Endometrial microvascular endothelial cells (primary cell): Measurements from ENCODE around the gene FANCC. TPM values are rescaled to one million over a fixed set of nuclear protein-coding genes. Genes with fewer than 3 reads are reported as not detected.
"Not testable (repeated sequence)": the region's sequence is repeated elsewhere in the genome, so short reads cannot be mapped to it uniquely, and the experiment has no call there.

Experiments used
- in situ Hi-C: cut with HindIII; loops from 2 replicates; pipeline ENCODE4 v1.10.0; 2017; ENCODE audit warnings: low sequenced_read_pairs, low pct_unique_long_range_greater_than_20kb; ENCODE audit errors: inconsistent ontology term
- total RNA-seq: library from RNA; depleted of rRNA; stranded (reverse); fragments of >200 nt; gene quantifications from one replicate; pipeline ENCODE4 v1.2.3, GENCODE V29; 2015; ENCODE audit errors: inconsistent ontology term

FANCC gene
- total RNA-seq, 1 donor from 2014 or later: 4.6 TPM

- in situ Hi-C loops: no loop called here
These were observed 25.3 kb downstream of the FANCC start for GRCh38 chr9:95292226-95292625.

- in situ Hi-C loops: no loop called here
These were observed 31.4 kb downstream of the FANCC start for GRCh38 chr9:95286151-95286550.

DNA sequence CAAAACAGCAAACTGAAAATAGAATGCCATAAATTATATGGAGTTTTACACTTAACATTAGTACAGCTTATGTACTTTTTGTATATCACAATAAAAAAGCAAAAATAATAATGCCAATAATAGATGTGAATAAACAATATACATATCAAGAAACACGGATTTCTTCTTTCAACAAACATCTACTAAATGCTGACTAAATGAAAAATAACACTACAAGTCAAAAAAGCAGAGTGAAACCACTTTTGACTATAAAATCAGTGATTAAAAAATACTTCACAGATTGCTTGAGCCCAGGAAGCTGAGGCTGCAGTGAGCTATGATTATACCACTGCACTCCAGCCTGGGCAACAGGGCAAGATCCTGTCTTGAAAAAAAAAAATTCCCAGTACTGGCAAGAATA is 32.2 kb downstream of the FANCC start:
- in situ Hi-C loops: no loop called here

GRCh38 chr9:95284162-95285080 is 33.1 kb downstream of the FANCC start:
- in situ Hi-C loops: no loop called here

GRCh38 chr9:95283673-95284072 is 33.8 kb downstream of the FANCC start:
- in situ Hi-C loops: no loop called here

DNA sequence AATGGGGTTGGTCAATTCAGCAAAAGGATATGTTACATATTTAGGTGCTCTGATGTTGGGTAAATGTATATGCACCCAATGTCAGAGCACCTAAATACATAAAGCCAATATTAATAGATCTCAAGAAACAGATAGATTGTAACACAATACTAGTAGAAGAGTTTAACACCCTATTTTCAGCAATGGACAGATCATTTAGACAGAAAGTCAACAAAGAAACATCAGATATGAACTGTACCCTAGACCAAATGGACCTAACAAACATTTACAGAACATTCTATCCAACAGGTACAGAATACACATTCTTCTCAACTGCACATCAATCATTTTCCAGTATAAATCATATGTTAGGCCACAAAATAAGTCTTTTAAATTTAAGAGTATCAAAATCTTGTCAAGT is 35.2 kb downstream of the FANCC start:
- in situ Hi-C loops: no loop called here

DNA sequence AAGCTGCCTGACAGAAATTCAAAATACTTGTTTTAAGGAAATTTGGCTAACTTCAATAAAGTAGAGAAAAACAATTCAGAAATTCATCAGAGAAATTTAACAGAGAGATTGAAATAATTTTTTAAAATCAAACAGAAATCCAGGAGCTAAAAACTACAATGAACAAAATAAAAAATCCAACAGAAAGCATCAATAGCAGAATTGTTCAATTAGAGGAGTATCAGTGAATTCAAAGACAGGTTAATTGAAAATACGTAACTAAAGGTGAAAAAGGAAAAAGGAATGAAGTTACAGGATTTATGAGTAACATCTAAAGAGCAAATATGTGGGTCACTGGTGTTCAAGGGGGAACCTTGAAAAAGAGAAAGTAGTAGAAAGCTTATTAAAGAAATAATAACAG is 36.8 kb downstream of the FANCC start:
- in situ Hi-C loops: no loop called here

DNA sequence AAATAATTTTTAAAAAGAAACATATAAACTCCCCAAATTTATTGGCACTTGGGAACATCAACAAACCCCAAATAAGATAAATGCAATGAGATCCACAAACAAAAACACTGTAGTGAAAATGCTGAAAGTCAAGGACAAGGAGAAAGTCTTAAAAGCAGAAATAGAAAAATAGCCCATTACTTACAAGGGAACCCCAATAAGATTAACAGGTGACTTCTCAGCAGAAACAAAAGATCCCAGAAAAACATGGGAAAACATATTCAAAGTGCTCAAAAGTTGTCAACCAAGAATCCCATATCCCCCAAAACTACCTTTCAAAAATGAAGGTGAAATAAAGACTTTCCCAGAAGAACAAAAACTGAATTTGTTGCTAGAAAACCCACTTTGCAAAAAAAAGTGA is 40.0 kb downstream of the FANCC start:
- in situ Hi-C loops: no loop called here

- in situ Hi-C loops: no loop called here
These were observed 41.0 kb downstream of the FANCC start for GRCh38 chr9:95276395-95276954.

GRCh38 chr9:95274160-95274559 is 43.3 kb downstream of the FANCC start:
- in situ Hi-C loops: not testable (repeated sequence)

DNA sequence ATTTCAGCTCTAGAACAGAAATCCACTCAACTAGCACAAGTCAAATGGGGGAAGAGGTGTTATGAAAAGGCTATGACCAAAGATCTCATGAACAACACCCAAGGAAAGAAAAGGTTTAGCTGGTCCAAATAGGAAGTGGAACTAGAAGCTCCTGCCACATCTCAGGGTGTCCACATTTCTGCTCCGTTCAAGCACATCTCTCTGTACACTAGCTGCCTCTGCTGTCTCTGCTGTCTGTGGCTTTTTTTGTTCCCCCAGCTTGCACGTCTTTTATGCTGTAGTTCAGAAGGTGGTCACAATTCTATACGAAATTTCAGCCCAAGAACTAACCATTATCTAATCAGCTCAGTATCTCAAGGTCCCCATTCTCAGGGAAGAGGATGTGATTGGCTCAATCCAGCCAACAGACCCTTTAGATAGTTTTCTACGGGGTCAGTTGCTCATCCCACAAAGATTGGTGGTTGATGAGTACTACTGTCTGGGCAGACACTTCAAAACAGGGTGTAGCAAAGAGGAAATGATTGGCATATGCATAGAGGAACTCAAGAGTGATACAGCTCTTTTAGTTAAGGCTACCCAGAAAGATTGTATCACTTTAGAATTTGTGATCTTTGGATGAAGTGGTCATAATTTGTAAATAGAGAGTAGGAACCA is 44.0 kb downstream of the FANCC start:
- in situ Hi-C loops: no loop called here

DNA sequence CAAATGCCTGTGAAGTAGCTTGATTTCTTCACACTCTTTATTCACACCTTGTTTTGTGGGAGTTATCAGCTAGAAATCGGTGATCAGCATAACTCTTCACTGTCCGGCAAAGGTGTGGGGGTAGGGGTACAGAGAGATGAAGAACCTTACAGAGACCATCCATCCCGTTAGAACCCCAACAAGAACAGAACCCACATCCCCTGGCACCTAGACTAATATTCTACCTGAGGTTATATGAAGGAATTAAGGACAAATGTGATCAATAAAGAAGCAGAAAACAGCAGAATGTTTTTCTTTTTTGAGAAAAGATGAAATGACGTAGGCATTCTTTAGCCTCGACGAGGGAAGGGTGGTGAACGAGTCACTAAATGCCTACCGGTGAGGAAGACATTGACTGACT is 44.7 kb downstream of the FANCC start:
- in situ Hi-C loops: no loop called here

- in situ Hi-C loops: no loop called here
These were observed 46.7 kb downstream of the FANCC start for GRCh38 chr9:95270790-95271189.

DNA sequence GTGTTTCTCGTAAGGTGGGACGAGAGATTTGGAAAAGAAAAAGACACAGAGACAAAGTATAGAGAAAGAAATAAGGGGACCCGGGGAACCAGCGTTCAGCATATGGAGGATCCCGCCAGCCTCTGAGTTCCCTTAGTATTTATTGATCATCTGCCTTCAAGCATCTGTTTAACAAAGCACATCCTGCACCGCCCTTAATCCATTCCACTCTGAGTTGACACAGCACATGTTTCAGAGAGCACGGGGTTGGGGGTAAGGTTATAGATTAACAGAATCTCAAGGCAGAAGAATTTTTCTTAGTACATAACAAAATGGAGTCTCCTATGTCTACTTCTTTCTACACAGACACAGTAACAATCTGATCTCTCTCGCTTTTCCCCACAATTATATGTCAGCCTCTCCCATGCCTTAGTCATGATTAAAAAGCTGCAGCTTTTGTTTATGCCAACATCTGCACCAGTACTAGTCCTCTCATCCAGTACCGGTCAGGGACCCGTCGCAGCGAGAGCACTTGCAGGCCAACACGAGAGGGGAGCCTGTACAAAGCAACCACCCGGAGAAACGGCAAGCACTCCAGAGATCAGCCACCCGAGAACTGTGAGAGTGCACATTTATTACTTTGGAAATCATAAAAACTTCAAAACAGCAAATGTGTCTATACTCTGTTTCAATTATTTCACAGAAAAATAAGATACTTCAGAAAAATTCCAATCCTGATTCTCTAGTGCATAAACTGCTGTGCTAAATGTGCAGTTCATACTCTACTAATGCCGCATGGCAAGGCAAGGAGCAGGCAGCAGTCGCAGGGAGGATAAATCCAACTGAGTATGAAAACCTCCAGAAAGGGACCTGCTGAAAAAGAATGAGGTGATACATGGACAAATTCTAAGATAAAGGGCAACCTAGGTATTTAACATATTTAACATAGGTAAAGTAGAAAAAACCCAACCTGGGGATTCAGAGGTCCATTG is 47.4 kb downstream of the FANCC start:
- in situ Hi-C loops: not testable (repeated sequence)

- in situ Hi-C loops: no loop called here
These were observed 48.8 kb downstream of the FANCC start for GRCh38 chr9:95268681-95269080.

DNA sequence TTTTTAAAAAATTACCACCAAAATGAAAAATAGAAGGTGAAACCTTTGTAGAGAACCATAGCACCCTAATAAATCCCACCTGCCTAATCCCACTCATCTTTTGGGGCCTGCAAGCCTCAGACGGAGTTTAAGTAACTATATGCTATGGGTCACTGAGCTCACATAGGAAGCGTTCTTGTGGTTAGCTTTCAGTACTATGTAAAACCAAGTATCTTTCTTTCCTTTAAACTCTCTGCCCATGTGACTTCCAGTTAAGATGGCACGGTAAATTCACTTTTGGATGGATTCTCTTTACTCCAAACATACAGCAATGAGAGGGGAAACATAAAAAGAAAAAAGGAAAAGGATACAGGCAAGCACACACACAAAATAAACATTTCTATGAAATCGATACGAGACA is 50.9 kb downstream of the FANCC start:
- in situ Hi-C loops: no loop called here

DNA sequence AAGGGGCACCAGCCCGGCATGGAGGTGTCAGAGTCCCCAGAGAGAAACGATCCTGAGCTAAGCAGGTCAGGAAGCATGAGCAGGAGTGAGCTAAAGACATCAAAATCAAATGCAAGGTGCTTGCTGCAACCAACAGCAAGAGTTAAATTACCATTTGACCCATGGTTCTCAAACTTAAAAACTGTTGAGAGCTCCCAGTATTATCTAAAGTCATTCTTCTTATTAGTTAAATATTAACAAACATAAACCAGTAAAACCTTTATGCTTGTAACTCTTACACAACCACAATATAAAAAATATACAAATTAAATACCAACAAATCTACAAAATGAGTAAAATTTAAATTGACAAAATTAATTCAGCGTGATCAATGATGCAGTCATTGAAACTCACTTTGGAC is 51.5 kb downstream of the FANCC start:
- in situ Hi-C loops: no loop called here

- in situ Hi-C loops: no loop called here
These were observed 52.4 kb downstream of the FANCC start for GRCh38 chr9:95264954-95265615.
